ENCODE results near the gene PREP. TPM values are rescaled to one million over a fixed set of nuclear protein-coding genes. Genes with fewer than 3 reads are reported as not detected.
A peak's percentile ranks its signal among the peaks of the same experiment; 100 is the strongest.
"Not testable (repeated sequence)": the region's sequence is repeated elsewhere in the genome, so short reads cannot be mapped to it uniquely, and the experiment has no call there.

The PREP gene
- total RNA-seq, 2 donors from 2014 or later, result 23.8 to 29.6 TPM

DNA sequence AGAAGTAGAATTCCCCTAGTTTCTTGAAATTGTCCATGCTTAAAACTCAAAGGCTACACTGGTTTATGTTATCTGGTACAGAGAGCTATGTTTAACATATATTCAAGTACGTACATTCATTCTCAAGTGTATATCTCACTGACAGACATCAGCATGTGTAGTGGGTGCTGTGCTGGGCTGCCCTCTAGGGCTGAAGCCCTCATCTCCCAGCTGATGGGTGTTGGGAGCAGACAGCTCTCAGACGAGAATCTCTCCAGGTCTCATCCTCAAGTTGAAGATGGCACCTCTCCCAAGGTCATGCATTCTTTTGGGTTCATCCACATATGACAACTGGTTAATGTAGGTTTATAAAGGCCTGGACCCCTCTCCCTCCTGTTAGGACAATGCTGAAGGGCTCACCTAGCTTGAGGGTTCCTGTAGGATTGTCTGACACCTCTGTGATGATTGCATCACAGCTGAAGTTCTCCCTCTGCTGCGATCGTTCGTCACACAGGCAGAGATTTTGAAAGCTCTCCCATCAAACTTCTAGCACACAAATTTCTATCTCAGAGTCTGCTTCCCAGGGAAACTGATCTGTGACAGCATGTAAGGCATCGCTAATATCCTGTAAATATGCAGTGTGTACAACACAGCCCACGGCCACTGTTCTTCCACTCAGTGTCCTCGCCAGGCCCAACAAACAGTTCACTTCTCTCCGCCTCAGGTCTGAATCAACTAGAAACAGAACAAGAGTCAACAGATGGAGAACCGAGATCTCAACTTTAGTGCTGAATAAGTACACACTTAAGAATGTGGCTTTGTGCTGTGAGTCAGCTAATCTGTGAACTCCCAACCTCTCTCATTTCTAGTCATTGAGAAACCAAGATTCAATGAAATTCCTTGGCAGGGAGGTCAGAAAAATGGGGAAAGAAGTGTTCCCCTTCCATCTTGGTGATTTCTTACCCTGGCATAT, 43.2 kb downstream of the PREP start:
- intact Hi-C loops (cut with DNase I), result loop anchor here (5.0 kb wide), 2 partner anchors 222 to 272 kb away; a partner anchor contains a TSS
- ATAC-seq (peak; percentile 50 to 64), DNase-seq (no peak)

DNA sequence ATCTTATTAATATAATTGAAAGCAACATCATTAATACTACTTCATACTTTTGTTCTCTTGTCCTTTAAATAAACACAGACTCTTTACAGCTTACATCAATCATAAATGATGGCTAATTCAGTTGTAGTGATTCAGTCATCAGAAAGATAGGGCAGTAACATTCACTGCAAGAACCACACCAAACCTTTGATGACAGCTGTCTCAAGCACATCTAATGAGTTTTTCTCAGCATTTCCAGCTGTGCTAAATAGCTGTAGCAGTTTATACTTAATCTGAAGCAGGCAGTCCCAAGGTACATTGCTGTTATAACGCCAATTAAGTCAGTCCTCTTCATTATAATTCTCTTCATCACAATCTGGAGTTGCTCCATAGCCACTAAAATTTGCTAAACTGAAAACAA, 45.7 kb downstream of the PREP start:
- intact Hi-C loops (cut with DNase I), result no loop called here
- no peak for DNase-seq

DNA sequence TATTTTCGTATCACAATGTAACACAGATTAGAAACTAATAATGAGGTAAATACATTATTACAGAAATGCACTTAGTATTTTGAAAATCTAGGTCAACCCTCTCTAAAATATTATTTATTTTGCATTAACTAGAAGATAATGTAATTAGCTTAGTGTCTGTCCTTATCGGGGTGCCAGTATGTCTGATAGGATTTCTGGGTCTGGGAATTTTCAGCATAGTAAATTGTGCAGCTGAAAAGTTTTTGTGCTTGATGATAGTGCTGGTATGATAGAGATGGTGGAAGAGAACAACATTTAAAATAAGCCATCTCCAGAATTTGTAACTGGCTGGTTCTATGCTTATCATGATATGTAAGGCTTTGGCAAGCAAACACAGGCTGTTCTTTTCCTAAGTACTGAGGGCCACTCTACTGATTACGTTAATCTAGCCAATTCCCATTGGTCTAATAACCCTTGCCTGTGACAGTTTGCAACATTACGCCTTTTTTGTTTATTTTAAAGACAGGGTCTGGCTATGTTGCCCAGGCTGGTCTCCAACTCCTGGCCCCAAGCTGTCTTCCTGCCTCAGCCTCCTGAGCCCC, 50.8 kb downstream of the PREP start:
- DNase-seq (no peak), ATAC-seq (peak in 1 of 2 donors; percentile 44)
- intact Hi-C loops (cut with DNase I), result no loop called here

More for the DNA sequence above, 45.7 kb downstream of the PREP start:
- ATAC-seq, result peak in 1 of 2 donors; percentile 61

DNA sequence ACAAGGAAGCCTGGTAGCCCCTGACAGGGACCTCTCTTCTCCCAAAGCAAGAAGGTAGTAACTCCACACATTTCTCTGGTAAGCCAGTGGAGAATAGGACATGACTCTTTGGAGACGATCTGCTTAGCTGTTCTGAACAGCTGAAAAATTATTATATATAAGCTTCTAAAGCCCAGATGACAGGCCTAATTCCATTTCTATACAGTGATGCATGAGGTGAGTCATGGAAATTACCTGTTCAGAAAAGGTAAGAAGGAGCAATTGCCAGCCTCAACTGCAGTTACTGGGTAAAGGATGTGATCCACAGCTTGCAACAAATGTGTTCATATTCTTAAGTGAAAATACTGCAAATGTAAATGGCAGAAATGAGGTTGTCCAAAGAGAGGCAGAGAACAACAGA, 54.0 kb downstream of the PREP start:
- no peak for DNase-seq
- intact Hi-C loops (cut with DNase I), result no loop called here
- ATAC-seq, result no peak

DNA sequence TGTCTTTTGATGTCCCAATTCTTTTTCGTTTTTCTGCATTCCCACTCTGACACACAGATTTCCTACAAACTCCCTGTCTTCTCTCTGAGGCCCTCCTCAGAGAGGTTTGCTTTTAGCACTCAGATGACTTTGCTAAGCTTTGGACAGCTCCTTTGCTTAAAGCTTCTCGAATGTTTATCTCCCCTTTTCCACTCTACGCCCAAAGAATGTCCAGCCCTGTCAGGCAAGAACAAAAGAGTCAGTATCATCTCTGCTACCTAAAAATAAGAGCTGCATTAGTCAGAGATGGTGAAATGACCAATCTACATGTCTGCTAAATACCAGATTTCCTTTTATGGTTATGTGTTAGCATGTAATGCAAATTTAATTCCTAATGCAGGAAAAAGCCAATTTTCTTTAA, 56.8 kb downstream of the PREP start:
- ATAC-seq, result peak; percentile 61 to 91
- DNase-seq, result no peak
- intact Hi-C loops (cut with DNase I), result no loop called here

DNA sequence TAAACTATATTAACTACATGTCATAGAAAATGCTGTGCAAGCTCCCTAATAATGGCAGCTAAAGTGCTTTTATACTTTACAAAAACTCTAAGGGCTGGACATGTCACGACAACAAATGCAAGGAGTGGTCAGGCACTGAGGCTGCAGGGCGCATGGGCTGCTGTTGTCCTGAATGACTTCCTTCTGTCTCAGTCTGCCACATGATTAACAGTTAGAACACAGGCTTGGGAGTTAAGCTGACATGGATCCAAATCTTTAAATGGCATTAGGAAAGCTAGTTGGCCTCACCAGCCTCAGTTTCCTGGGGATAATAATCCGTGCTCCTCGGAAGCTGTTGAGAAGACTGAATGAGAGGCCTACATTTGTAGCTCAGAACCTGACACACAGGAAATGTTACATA, 57.4 kb downstream of the PREP start:
- intact Hi-C loops (cut with DNase I), result no loop called here
- ATAC-seq (peak in 1 of 2 donors; percentile 75), DNase-seq (no peak)

DNA sequence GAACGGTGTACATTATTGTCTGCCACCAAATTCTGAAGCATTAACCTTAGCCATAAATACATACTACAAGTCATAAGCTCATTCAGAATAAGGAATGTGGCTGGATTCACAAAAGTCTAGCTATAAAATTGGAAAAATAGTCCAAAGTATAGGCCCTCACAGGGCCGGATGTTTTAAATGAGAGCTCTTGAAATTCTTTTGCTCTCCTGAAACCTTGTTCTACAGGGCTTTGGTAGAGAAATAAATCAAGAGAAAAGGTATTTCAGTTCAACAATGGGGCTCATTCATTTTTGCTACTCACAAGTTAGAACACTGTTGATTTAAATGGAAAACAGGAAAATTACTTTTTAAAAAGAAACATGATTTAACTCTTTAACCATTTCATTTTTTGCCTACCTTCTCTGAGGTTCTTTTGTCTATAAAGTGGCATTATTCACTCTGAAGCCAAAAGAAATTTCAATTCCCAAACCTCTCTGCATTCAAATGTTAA, 58.0 kb downstream of the PREP start:
- no peak for ATAC-seq
- intact Hi-C loops (cut with DNase I), result no loop called here

DNA sequence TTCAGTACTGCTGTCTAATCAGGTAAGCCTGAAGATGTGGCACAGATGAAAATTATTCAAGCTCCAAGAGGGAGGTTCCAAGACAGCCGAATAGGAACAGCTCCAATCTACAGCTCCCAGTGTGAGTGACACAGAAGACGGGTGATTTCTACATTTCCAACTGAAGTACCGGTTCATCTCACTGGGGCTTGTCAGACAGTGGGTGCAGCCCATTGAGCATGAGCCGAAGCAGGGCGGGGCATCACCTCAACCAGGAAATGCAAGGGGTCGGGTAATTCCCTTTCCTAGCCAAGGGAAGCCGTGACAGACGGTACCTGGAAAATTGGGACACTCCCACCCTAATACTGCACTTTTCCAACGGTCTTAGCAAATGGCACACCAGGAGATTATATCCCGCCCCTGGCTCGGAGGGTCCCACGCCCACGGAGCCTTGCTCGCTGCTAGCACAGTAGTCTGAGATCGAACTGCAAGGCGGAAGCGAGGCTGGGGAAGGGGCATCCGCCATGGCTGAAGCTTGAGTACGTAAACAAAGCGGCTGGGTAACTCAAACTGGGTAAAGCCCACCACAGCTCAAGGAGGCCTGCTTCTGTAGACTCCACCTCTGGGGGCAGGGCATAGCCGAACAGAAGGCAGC, 64.4 kb downstream of the PREP start:
- ATAC-seq; intact Hi-C loops (cut with DNase I); DNase-seq: not testable (repeated sequence)

More for the DNA sequence above, 58.0 kb downstream of the PREP start:
- no peak for DNase-seq

DNA sequence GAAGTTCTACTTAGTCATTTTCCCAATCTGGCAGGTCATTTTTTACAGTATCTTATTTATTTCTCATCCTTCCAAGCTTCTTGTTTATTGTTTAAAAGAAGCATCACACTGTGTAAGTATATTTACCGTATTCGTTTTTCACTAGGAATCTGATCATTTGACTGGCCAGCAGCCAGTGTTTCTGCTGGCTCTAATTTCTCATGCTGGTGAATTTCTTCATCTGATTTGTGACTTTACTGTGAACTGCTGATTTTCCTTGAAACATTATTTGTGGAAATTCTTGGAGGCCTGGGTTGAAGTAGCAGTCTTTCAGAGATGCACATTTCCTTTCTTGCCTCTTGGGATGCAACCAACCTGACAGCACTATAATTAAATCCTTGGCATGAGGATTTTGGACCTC, 65.9 kb downstream of the PREP start:
- ATAC-seq (no peak), DNase-seq (no peak)
- intact Hi-C loops (cut with DNase I), result no loop called here

DNA sequence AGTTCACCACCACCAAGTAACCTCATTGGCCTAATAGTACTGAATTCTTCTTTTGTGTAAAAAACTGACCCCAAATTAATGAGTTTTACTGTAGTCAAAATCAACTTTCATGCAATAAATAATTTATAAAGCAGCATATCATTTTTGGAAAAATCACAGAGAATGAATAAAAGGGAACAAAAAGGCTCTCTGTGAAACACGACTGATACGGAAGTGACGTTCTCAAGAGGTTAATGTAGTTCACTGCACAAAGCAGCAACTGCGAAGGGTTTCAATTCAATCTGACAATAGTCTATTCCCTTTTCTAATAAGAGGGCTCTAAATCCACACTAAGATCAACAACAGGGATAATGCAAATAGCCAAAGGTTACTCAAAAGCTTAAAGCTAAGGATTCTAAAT, 70.3 kb downstream of the PREP start:
- DNase-seq (no peak), ATAC-seq (no peak)
- intact Hi-C loops (cut with DNase I), result no loop called here

DNA sequence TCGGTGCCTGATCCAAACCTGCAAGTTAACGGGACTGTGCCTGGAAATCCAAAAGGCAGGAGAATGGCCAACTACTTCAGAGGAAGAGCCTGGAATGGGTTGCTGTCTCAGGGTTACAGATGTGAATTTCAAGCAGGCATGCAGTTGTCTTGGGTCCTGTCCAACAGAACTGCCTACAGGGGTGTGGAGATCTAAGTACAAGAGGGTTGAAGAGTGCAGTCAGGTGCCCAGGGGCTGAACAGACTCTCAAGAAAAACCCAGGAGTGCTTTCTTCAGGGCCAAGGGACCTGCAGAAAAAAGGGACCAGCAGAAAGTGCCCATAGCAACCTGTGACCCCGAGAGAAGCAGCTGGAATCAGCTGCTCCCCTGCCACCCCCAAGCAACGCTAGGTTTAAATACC, 71.0 kb downstream of the PREP start:
- ATAC-seq (no peak), DNase-seq (no peak)
- intact Hi-C loops (cut with DNase I), result no loop called here

DNA sequence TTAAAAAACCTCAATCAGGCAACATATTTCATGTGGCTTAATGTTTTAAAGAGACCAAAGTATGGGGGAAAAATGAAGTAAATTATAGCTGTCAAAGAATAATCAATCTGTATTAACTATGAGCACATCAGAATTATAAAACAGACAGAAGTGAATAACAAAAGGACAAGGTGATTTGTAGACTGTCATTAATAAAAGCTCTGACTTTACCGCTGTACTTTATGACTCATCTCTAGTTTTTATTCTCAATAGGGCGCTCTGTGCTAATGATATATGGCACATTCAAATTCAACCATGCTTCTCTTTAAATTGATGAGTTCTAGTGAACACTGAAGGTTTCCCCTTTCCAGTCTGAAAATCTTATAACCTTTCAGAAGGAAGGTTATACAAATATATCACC, 72.0 kb downstream of the PREP start:
- intact Hi-C loops (cut with DNase I), result no loop called here
- no peak for ATAC-seq

DNA sequence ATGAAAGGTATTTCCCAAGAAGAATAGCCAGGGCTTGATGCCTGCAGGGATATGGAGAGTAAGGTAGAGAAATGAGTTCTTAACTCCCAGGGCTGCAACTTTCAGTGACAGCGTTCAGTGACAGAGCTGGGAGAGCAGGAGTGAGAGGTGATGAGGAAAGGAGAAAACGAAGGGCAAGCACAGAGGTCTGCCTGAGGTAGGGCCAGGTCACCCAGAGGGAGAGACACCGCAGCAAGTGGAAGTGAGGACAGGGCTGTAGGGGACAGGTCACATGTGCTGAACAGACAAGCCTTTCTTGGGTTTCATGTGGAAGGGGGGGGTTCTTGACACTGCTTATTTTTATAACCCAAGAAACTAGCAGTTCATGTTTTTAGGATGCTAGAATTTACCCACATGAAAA, 72.5 kb downstream of the PREP start:
- DNase-seq (no peak), ATAC-seq (peak in 1 of 2 donors; percentile 35)
- intact Hi-C loops (cut with DNase I), result no loop called here

More for the DNA sequence above, 72.0 kb downstream of the PREP start:
- DNase-seq, result no peak

DNA sequence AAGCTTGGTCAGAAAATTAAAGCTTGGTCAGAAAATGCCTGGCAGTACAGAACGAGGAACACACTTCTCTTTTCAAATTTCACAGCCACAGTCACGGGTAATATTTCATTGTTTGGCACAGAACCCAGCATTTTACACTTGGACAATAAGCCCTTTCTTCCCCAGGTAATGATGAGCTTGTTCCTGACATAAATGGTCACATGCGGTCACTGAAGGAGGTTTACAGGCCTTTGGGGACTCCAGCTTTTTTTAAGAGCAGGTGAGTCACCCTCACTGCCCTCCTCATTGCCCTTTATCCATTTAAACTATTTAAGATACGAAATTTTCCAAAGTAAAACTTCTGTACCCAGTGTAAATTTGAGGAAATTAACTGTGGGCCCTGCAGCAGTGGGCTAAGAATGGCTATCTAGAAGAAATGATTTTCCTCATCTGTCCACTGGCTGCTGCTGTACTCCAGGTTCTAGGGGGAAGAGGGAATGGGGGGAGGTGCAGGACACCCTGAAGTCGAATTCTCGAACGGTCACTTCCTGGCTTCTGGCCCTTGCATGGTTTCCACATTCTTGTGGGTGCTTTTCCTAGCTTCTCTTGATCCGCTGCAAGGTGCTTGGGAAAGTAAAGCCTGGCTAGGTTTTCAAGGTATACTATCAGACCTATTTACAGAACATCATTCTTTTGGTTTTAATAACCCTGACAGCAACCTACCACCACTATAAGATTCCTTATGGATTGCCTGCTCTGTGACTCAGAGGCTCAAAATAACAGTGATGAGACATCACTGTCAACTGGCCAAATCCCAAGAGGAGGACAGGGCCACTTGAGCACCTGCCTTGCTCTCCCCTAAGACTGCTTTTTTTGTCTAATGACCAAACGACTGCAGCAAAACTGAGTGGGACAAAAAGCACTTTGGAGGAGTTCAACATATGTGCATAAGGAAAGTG, 75.8 kb downstream of the PREP start:
- peak; percentile 80 to 88 for ATAC-seq
- intact Hi-C loops (cut with DNase I), result no loop called here
- no peak for DNase-seq

DNA sequence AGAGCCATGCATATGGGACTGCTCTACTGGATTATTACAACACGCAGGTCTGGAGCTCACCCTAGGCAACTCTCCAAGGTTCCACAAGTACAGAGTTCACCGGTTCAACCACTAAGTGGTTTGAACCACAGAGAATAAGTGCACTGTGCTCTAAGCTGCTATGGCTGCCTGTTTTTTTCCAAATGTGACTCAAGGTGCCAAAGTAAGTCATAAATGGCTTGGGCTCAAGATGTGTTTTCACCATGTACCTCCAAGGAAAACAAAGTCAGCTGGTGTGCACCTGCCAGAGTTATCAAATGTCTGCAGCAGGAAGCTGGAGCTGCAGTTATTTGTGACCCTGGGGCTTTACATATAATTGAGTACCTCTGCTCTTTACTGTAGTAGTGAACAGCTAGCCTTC, 76.7 kb downstream of the PREP start:
- DNase-seq (no peak), ATAC-seq (peak; percentile 45 to 59)
- intact Hi-C loops (cut with DNase I), result no loop called here

DNA sequence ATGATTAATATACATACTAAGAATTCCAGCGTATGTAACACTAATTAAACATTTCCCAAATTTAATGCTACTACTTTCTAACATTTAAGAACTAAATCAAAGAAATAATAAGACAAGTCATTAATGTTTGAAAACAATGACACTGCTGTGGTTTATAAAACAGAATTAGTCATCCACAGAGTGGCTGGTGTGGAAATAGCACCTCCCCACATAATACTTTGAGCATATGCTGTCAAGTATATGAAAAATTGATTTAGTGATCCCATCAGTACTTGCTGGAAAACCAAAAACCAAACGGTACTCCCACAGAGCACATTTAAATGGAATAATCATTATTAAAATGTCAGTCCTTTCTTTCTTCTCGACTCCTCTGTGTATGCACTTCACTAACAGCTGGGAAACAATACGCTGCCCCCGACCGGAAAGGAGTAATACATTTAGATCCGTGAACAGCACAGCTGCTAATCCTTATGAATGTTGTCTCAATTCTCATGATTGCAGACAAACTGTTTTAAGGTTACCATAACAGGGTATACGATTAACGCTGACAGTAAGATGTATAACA, 78.4 kb downstream of the PREP start:
- ATAC-seq, result no peak
- intact Hi-C loops (cut with DNase I), result no loop called here
- no peak for DNase-seq

DNA sequence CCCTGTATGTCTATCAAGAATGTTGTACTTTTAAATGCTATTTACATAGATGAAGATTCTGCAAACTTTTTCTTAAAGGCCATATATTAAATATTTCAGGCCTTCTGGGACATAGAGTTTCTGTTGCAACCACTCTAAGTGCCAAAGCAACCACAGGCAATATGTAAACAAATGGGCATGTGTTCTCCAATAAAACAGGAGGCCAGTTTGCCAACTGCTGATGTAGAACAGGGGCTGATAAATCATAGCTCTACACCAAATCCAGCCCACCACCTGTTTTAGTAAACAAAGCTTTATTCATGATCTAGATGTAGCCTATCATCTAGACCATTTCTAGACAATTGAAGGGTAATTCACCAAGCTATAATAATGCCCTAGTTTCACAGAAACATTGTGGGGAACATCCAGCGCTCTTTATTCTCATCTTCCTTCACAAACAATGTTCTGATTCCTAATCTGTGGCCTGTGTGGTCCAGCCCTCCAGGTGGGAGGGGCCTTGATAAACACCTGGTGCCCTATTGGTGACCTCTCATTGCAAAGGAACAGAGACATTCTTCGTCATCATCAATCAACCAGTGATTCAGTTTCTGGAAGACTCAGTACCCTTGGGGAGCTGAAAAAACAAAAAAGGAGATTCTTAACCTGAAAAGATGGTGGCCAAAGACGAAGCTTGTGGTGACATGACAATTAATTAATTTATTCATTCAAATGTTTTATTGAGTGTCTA, 80.2 kb downstream of the PREP start:
- intact Hi-C loops (cut with DNase I), result no loop called here
- ATAC-seq, result no peak
- no peak for DNase-seq

DNA sequence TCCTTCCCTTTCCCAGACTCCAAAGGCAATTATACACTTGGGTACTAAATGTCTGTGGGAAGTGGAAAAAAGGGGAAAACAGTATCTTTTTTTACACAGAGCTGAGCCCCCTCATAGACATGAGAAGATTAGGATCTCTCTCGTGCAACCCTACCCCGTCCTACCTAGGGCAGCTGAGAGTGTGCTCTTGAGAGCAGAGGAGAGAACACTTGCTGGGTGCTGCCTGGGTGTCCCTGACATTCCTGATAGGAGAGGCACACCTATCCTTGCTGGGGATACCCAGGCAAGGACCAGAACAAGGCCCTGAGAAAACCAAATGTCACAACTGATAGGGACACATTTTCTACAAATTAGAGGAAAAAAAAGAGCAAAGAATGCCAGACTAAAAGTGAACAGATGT, 81.2 kb downstream of the PREP start:
- DNase-seq, result no peak
- intact Hi-C loops (cut with DNase I), result no loop called here
- ATAC-seq, result no peak

All from left cardiac atrium (tissue), 4 donors.